Naive thymus-derived CD4-positive, alpha-beta T cell (primary cell): Measurements from ENCODE around the gene MYH14. TPM values are rescaled to one million over a fixed set of nuclear protein-coding genes. Genes with fewer than 3 reads are reported as not detected.

ENCODE experiments used
- ATAC-seq: fragments of 150-1000 bp; cut with Tn5 transposase; 2 replicates; pipeline ENCODE4 v1.10.0; 2021; ENCODE audit warnings: mild to moderate bottlenecking, moderate library complexity
- CTCF ChIA-PET: fragments of 350-600 bp; sonication (Branson Sonifier 250); formaldehyde crosslinking; loops from one replicate; lab custom pipeline; 2021; ENCODE audit warnings: antibody characterized with exemption; lab: Charles Lee
- POLR2A ChIA-PET: fragments of 350-600 bp; sonication (Branson Sonifier 250); formaldehyde crosslinking; loops from one replicate; lab custom pipeline; 2021; ENCODE audit warnings: antibody characterized with exemption, inconsistent platforms; lab: Charles Lee
- DNase-seq, 9 donors: peaks; one replicate each; pipeline versions ENCODE4 v3.0.0 to v3.0.0-alpha.2; 2020 to 2022; ENCODE audit warnings: mixed read lengths in 1 of 9
- H3K27ac ChIP-seq: one replicate; pipeline ENCODE4 v1.7.0; 2013; ENCODE audit warnings: mild to moderate bottlenecking, low read depth, low read length, moderate library complexity
- H3K27me3 ChIP-seq, 2 donors: one replicate each; pipeline ENCODE4 v1.7.0; 2013; ENCODE audit warnings: low read length in 2 of 2, mild to moderate bottlenecking in 2 of 2, moderate library complexity in 2 of 2; ENCODE audit not compliant: control insufficient read depth in 2 of 2, insufficient read depth in 2 of 2
- H3K36me3 ChIP-seq, 3 experiments: 1 replicate in 2 of 3; 2 replicates in 1 of 3; pipeline ENCODE4 v1.7.0; 2013; ENCODE audit warnings: low read length in 3 of 3, mild to moderate bottlenecking in 3 of 3, moderate library complexity in 1 of 3; ENCODE audit not compliant: insufficient read depth in 3 of 3, control insufficient read depth in 2 of 3
- H3K4me1 ChIP-seq, 2 donors: one replicate each; pipeline ENCODE4 v1.7.0; 2013; ENCODE audit warnings: low read length in 2 of 2, mild to moderate bottlenecking in 2 of 2, moderate library complexity in 1 of 2; ENCODE audit not compliant: control insufficient read depth in 2 of 2, insufficient read depth in 2 of 2
- H3K4me3 ChIP-seq: 2 replicates; pipeline ENCODE4 v1.7.0; 2013; ENCODE audit warnings: mild to moderate bottlenecking, low read length
- H3K9me3 ChIP-seq, 3 experiments: 1 replicate in 2 of 3; 2 replicates in 1 of 3; pipeline ENCODE4 v1.7.0; 2013; ENCODE audit warnings: low read length in 3 of 3; ENCODE audit not compliant: control insufficient read depth in 2 of 3
- H3K27ac Mint-ChIP-seq, 9 donors: one replicate each; pipeline ENCODE4 v1.8.0; 2020 to 2022; ENCODE audit warnings: mixed read lengths in 9 of 9, mild to moderate bottlenecking in 8 of 9, moderate library complexity in 5 of 9, inconsistent platforms in 2 of 9
- H3K27me3 Mint-ChIP-seq, 5 donors: one replicate each; pipeline ENCODE4 v1.8.0; 2021 to 2022; ENCODE audit warnings: mixed read lengths in 5 of 5, mild to moderate bottlenecking in 1 of 5
- H3K36me3 Mint-ChIP-seq, 5 donors: one replicate each; pipeline ENCODE4 v1.8.0; 2020 to 2022; ENCODE audit warnings: mixed read lengths in 5 of 5, mild to moderate bottlenecking in 3 of 5, inconsistent platforms in 1 of 5
- H3K4me1 Mint-ChIP-seq, 7 donors: one replicate each; pipeline ENCODE4 v1.8.0; 2020 to 2022; ENCODE audit warnings: mixed read lengths in 7 of 7, mild to moderate bottlenecking in 3 of 7, inconsistent platforms in 1 of 7
- H3K4me3 Mint-ChIP-seq, 10 donors: one replicate each; pipeline ENCODE4 v1.8.0; 2020 to 2022; ENCODE audit warnings: mild to moderate bottlenecking in 10 of 10, mixed read lengths in 10 of 10, moderate library complexity in 6 of 10, inconsistent platforms in 2 of 10
- H3K9me3 Mint-ChIP-seq, 11 donors: one replicate each; pipeline ENCODE4 v1.8.0; 2020 to 2022; ENCODE audit warnings: mixed read lengths in 11 of 11, mild to moderate bottlenecking in 4 of 11, inconsistent platforms in 1 of 11, moderate library complexity in 1 of 11
- intact Hi-C, 2 donors: fragments of 100-400 bp; cut with micrococcal nuclease; formaldehyde crosslinking; loops; one replicate each; pipeline ENCODE4 v1.15.1; 2023
- polyA plus RNA-seq, 2 donors: library from polyadenylated mRNA; unstranded; fragments of 300-500 nt; fragmentation: Illumina TruSeq; gene quantifications; one replicate each; pipeline ENCODE4 v1.2.3, GENCODE V29; 2021
- total RNA-seq, 6 experiments: library from RNA in 5 of 6; stranded (reverse) in 5 of 6; gene quantifications; 1 replicate in 5 of 6; 2 replicates in 1 of 6; pipeline ENCODE4 v1.2.3 and lab custom pipeline; 2021 to 2026

Gene MYH14
- total and polyA plus RNA-seq, 7 experiments from 2014 or later, result not detected

GRCh38 chr19:50248413-50248812, 45.0 kb downstream of the MYH14 start:
- Histone ChIP-seq H3K9me3 (peaks cover 0 to 10% (median 0%) of the 10 kb centered on the region in 3 experiments), H3K27ac (no peak overlapping the region), H3K36me3 (no peaks in the 10 kb centered on the region), H3K4me3 (no peak overlapping the region), H3K27me3 (no peaks in the 10 kb centered on the region), H3K4me1 (no peaks in the 10 kb centered on the region)
- POLR2A ChIA-PET, result no interaction called here
- DNase-seq, result no peak
- Mint-ChIP-seq H3K9me3 (peaks cover 0 to 24% (median 9%) of the 10 kb centered on the region in 11 donors), H3K27ac (no peak overlapping the region), H3K27me3 (peaks cover 0 to 37% (median 9%) of the 10 kb centered on the region in 5 donors), H3K36me3 (peaks cover 0 to 3% (median 0%) of the 10 kb centered on the region in 5 donors), H3K4me1 (no peaks in the 10 kb centered on the region), H3K4me3 (no peak overlapping the region)
- ATAC-seq, result no peak
- CTCF ChIA-PET, result no interaction called here
- intact Hi-C loops, result no loop called here

GRCh38 chr19:50248826-50249225, 45.4 kb downstream of the MYH14 start:
- ATAC-seq (no peak), DNase-seq (no peak)
- peaks cover 0 to 42% (median 9%) of the 10 kb centered on the region in 5 donors for H3K27me3 Mint-ChIP-seq
- Histone ChIP-seq H3K9me3 (peaks cover 0 to 13% (median 0%) of the 10 kb centered on the region in 3 experiments), H3K4me1 (no peaks in the 10 kb centered on the region), H3K27me3 (no peaks in the 10 kb centered on the region), H3K4me3 (no peak overlapping the region), H3K36me3 (no peaks in the 10 kb centered on the region), H3K27ac (no peak overlapping the region)
- ChIA-PET POLR2A (no interaction called here), CTCF (no interaction called here)
- H3K36me3 Mint-ChIP-seq, result peaks cover 0 to 3% (median 0%) of the 10 kb centered on the region in 5 donors
- intact Hi-C loops, result no loop called here
- no peaks in the 10 kb centered on the region for H3K4me1 Mint-ChIP-seq
- no peak overlapping the region for H3K27ac Mint-ChIP-seq
- peaks cover 0 to 27% (median 9%) of the 10 kb centered on the region in 11 donors for H3K9me3 Mint-ChIP-seq
- no peak overlapping the region for H3K4me3 Mint-ChIP-seq

GRCh38 chr19:50249636-50250035, 46.2 kb downstream of the MYH14 start:
- Histone ChIP-seq H3K36me3 (no peaks in the 10 kb centered on the region), H3K27me3 (no peaks in the 10 kb centered on the region), H3K27ac (no peak overlapping the region), H3K4me3 (no peak overlapping the region), H3K4me1 (no peaks in the 10 kb centered on the region), H3K9me3 (peaks cover 0 to 16% (median 0%) of the 10 kb centered on the region in 3 experiments)
- ChIA-PET CTCF (no interaction called here), POLR2A (no interaction called here)
- H3K27me3 Mint-ChIP-seq, result peaks cover 0 to 44% (median 12%) of the 10 kb centered on the region in 5 donors
- ATAC-seq, result no peak
- H3K4me3 Mint-ChIP-seq, result no peak overlapping the region
- peaks cover 0 to 34% (median 15%) of the 10 kb centered on the region in 11 donors for H3K9me3 Mint-ChIP-seq
- no peak overlapping the region for H3K27ac Mint-ChIP-seq
- H3K36me3 Mint-ChIP-seq, result peaks cover 0 to 4% (median 0%) of the 10 kb centered on the region in 5 donors
- H3K4me1 Mint-ChIP-seq, result no peaks in the 10 kb centered on the region
- no peak for DNase-seq
- intact Hi-C loops, result loop anchor here in 1 of 2 donors (5.0 kb wide), 1 partner anchor 673 kb away; no protein-coding TSS in a partner anchor

- Histone ChIP-seq H3K4me1 (no peaks in the 10 kb centered on the region), H3K27me3 (no peaks in the 10 kb centered on the region), H3K27ac (no peak overlapping the region), H3K36me3 (no peaks in the 10 kb centered on the region), H3K4me3 (no peak overlapping the region), H3K9me3 (peaks cover 0 to 22% (median 0%) of the 10 kb centered on the region in 3 experiments)
- peaks cover 0 to 44% (median 22%) of the 10 kb centered on the region in 11 donors for H3K9me3 Mint-ChIP-seq
- no peak for DNase-seq
- ChIA-PET CTCF (no interaction called here), POLR2A (no interaction called here)
- no peaks in the 10 kb centered on the region for H3K4me1 Mint-ChIP-seq
- no peak overlapping the region for H3K4me3 Mint-ChIP-seq
- H3K36me3 Mint-ChIP-seq, result peaks cover 0 to 6% (median 0%) of the 10 kb centered on the region in 5 donors
- intact Hi-C loops, result loop anchor here in 1 of 2 donors (5.0 kb wide), 1 partner anchor 672 kb away; no protein-coding TSS in a partner anchor
- H3K27me3 Mint-ChIP-seq, result peaks cover 0 to 44% (median 19%) of the 10 kb centered on the region in 5 donors
- H3K27ac Mint-ChIP-seq, result no peak overlapping the region
- ATAC-seq, result no peak
These were observed 47.2 kb downstream of the MYH14 start for GRCh38 chr19:50250450-50251136.

GRCh38 chr19:50252111-50252886, 48.9 kb downstream of the MYH14 start:
- Mint-ChIP-seq H3K27me3 (peaks cover 0 to 44% (median 27%) of the 10 kb centered on the region in 5 donors), H3K27ac (no peak overlapping the region), H3K4me1 (no peaks in the 10 kb centered on the region), H3K9me3 (peaks cover 0 to 57% (median 25%) of the 10 kb centered on the region in 11 donors), H3K36me3 (peaks cover 0 to 6% (median 3%) of the 10 kb centered on the region in 5 donors), H3K4me3 (no peak overlapping the region)
- Histone ChIP-seq H3K36me3 (no peaks in the 10 kb centered on the region), H3K9me3 (peaks cover 0 to 22% (median 0%) of the 10 kb centered on the region in 3 experiments), H3K4me1 (no peaks in the 10 kb centered on the region), H3K27ac (no peak overlapping the region), H3K27me3 (no peaks in the 10 kb centered on the region), H3K4me3 (no peak overlapping the region)
- ATAC-seq, result no peak
- POLR2A ChIA-PET, result no interaction called here
- DNase-seq, result peak in 2 of 9 donors; percentile 7 to 32
- CTCF ChIA-PET, result no interaction called here
- intact Hi-C loops, result loop anchor here in 1 of 2 donors (5.0 kb wide), 1 partner anchor 670 kb away; no protein-coding TSS in a partner anchor

GRCh38 chr19:50252887-50253268, 49.5 kb downstream of the MYH14 start:
- H3K36me3 ChIP-seq, result no peaks in the 10 kb centered on the region
- H3K4me1 Mint-ChIP-seq, result no peaks in the 10 kb centered on the region
- H3K36me3 Mint-ChIP-seq, result peaks cover 0 to 7% (median 3%) of the 10 kb centered on the region in 5 donors
- DNase-seq, result no peak
- peaks cover 0 to 62% (median 25%) of the 10 kb centered on the region in 11 donors for H3K9me3 Mint-ChIP-seq
- H3K27me3 Mint-ChIP-seq, result peaks cover 0 to 47% (median 33%) of the 10 kb centered on the region in 5 donors
- H3K4me1 ChIP-seq, result no peaks in the 10 kb centered on the region
- no peak overlapping the region for H3K27ac Mint-ChIP-seq
- H3K27me3 ChIP-seq, result no peaks in the 10 kb centered on the region
- H3K27ac ChIP-seq, result no peak overlapping the region
- no peak for ATAC-seq
- intact Hi-C loops, result loop anchor here in 1 of 2 donors (5.0 kb wide), 1 partner anchor 669 kb away; no protein-coding TSS in a partner anchor
- no peak overlapping the region for H3K4me3 ChIP-seq
- CTCF ChIA-PET, result no interaction called here
- POLR2A ChIA-PET, result no interaction called here
- H3K4me3 Mint-ChIP-seq, result no peak overlapping the region
- H3K9me3 ChIP-seq, result peaks cover 0 to 22% (median 0%) of the 10 kb centered on the region in 3 experiments
